ENCODE measurements around the gene ACSS3. TPM values are rescaled to one million over a fixed set of nuclear protein-coding genes. Genes with fewer than 3 reads are reported as not detected.

ACSS3 gene
- total and polyA plus RNA-seq, 2 donors (not counting 1 experiment from before 2014, with no cell fraction given): not detected

- no peaks in the 10 kb centered on the region for H3K36me3 ChIP-seq (replicated peaks in 1 of 2; ENCODE audit: control extremely low read depth in 1 of 2, control insufficient read depth in 1 of 2, extremely low read depth in 1 of 2, insufficient read depth in 2 of 2, low read length in 1 of 2)
- intact Hi-C loops (cut with micrococcal nuclease): no loop called here
- ChIA-PET POLR2A (no interaction called here), CTCF (no interaction called here)
- no peaks in the 10 kb centered on the region for H3K79me2 ChIP-seq (ENCODE audit: control insufficient read depth, insufficient read depth, low read length)
- WGBS (ENCODE audit: insufficient coverage): no CpG with 5 or more reads among the region's 3 CpGs
- no peaks in the 10 kb centered on the region for H4K20me1 ChIP-seq (ENCODE audit: control insufficient read depth, insufficient read depth, low read length, poor library complexity, severe bottlenecking)
- H3K4me1 ChIP-seq (ENCODE audit: control insufficient read depth in 2 of 2, insufficient read depth in 2 of 2, low read length in 2 of 2): no peaks in the 10 kb centered on the region
- no peaks in the 10 kb centered on the region for H3K9me3 ChIP-seq (ENCODE audit: control extremely low read depth in 1 of 3, control insufficient read depth in 2 of 3, insufficient read depth in 1 of 3, low read length in 2 of 3)
- ATAC-seq (ENCODE audit: low read depth) (no peak), DNase-seq (no peak)
- H2AFZ ChIP-seq (ENCODE audit: insufficient read depth, low read depth, low read length, poor library complexity, severe bottlenecking): no peak overlapping the region
- H3K27ac ChIP-seq (ENCODE audit: low read length in 2 of 2): no peak overlapping the region
- TF ChIP-seq EZH2 (IDR thresholded peaks at IDR 0.05; ENCODE audit: borderline replicate concordance, insufficient read depth, low read depth, low read length, poor library complexity, severe bottlenecking): no peak
- TF ChIP-seq CTCF (IDR thresholded peaks at IDR 0.05): no peak
- Mint-ChIP-seq H3K9me3 (ENCODE audit: insufficient read depth) (no peaks in the 10 kb centered on the region), H3K27ac (no peak overlapping the region), H3K4me3 (no peak overlapping the region), H3K4me1 (no peaks in the 10 kb centered on the region), H3K27me3 (no peaks in the 10 kb centered on the region)
- no peaks in the 10 kb centered on the region for H3K27me3 ChIP-seq (replicated peaks in 1 of 4; ENCODE audit: control extremely low read depth in 1 of 4, control insufficient read depth in 3 of 4, insufficient read depth in 4 of 4, low read length in 3 of 4)
- H3K9ac ChIP-seq (ENCODE audit: low read length): no peak overlapping the region
- H3K4me3 ChIP-seq (ENCODE audit: control extremely low read depth in 1 of 5, extremely low read depth in 1 of 5, insufficient read depth in 1 of 5, low read depth in 2 of 5, low read length in 4 of 5): no peak overlapping the region
- H3K4me2 ChIP-seq (replicated peaks; ENCODE audit: low read depth, low read length, poor library complexity, severe bottlenecking): no peak overlapping the region
Observed at GRCh38 chr12:81168445-81168844, 90.6 kb downstream of the ACSS3 start.

- DNase-seq (no peak), ATAC-seq (ENCODE audit: low read depth) (no peak)
- H3K4me2 ChIP-seq (replicated peaks; ENCODE audit: low read depth, low read length, poor library complexity, severe bottlenecking): no peak overlapping the region
- ChIA-PET CTCF (no interaction called here), POLR2A (no interaction called here)
- Mint-ChIP-seq H3K9me3 (ENCODE audit: insufficient read depth) (no peaks in the 10 kb centered on the region), H3K4me1 (no peaks in the 10 kb centered on the region), H3K27me3 (no peaks in the 10 kb centered on the region), H3K27ac (no peak overlapping the region), H3K4me3 (no peak overlapping the region)
- no peak overlapping the region for H3K9ac ChIP-seq (ENCODE audit: low read length)
- H3K36me3 ChIP-seq (replicated peaks in 1 of 2; ENCODE audit: control extremely low read depth in 1 of 2, control insufficient read depth in 1 of 2, extremely low read depth in 1 of 2, insufficient read depth in 2 of 2, low read length in 1 of 2): no peaks in the 10 kb centered on the region
- no peaks in the 10 kb centered on the region for H3K4me1 ChIP-seq (ENCODE audit: control insufficient read depth in 2 of 2, insufficient read depth in 2 of 2, low read length in 2 of 2)
- H3K27me3 ChIP-seq (replicated peaks in 1 of 4; ENCODE audit: control extremely low read depth in 1 of 4, control insufficient read depth in 3 of 4, insufficient read depth in 4 of 4, low read length in 3 of 4): no peaks in the 10 kb centered on the region
- H3K79me2 ChIP-seq (ENCODE audit: control insufficient read depth, insufficient read depth, low read length): no peaks in the 10 kb centered on the region
- H3K4me3 ChIP-seq (ENCODE audit: control extremely low read depth in 1 of 5, extremely low read depth in 1 of 5, insufficient read depth in 1 of 5, low read depth in 2 of 5, low read length in 4 of 5): no peak overlapping the region
- intact Hi-C loops (cut with micrococcal nuclease): no loop called here
- TF ChIP-seq CTCF (IDR thresholded peaks at IDR 0.05) (no peak), EZH2 (IDR thresholded peaks at IDR 0.05; ENCODE audit: borderline replicate concordance, insufficient read depth, low read depth, low read length, poor library complexity, severe bottlenecking) (no peak)
- no peak overlapping the region for H3K27ac ChIP-seq (ENCODE audit: low read length in 2 of 2)
- no peaks in the 10 kb centered on the region for H4K20me1 ChIP-seq (ENCODE audit: control insufficient read depth, insufficient read depth, low read length, poor library complexity, severe bottlenecking)
- no peak overlapping the region for H2AFZ ChIP-seq (ENCODE audit: insufficient read depth, low read depth, low read length, poor library complexity, severe bottlenecking)
- no peaks in the 10 kb centered on the region for H3K9me3 ChIP-seq (ENCODE audit: control extremely low read depth in 1 of 3, control insufficient read depth in 2 of 3, insufficient read depth in 1 of 3, low read length in 2 of 3)
Observed at GRCh38 chr12:81170072-81170471, 92.2 kb downstream of the ACSS3 start.
